Hepatocyte (in vitro differentiated cells): Measurements from ENCODE around the gene DIS3L2.
"Not testable (repeated sequence)": the region's sequence is repeated elsewhere in the genome, so short reads cannot be mapped to it uniquely, and the experiment has no call there.

Experiments used
- EZH2 ChIP-seq: fragments of 200-600 bp; sonication (generic); IDR thresholded peaks from 2 replicates; pipeline ENCODE4 v1.6.1; 2016; ENCODE audit warnings: antibody characterized with exemption, mild to moderate bottlenecking, borderline replicate concordance
- TF ChIP-seq, protein P1 (sequence below): fragments of 200-600 bp; sonication (generic); IDR thresholded peaks from 2 replicates; pipeline ENCODE4 v1.5.1; 2016; ENCODE audit warnings: antibody characterized with exemption, mild to moderate bottlenecking; ENCODE audit not compliant: poor library complexity

DNA sequence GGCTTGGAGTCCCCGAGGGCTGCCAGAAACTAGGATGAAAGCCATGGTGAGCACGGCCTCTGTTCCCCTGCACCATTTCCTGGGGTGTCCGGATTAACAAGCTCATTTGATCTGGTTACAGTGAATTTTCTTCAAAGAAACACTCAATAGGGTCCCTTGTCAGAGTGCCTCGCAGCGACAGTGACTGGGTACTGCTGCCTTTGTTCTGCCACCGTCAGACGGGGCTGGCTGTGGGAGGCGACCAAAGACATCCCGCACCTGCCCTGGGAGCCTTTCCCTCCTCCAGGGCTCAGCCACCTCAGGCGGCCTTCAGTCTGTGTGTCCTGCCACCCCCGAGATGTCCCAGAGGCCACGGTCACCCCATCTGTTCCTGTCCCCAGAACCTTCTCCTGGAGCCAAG lies 408.5 kb downstream of the DIS3L2 start:
- TF ChIP-seq EZH2, result not testable (repeated sequence)
- TF ChIP-seq, protein P1, sequence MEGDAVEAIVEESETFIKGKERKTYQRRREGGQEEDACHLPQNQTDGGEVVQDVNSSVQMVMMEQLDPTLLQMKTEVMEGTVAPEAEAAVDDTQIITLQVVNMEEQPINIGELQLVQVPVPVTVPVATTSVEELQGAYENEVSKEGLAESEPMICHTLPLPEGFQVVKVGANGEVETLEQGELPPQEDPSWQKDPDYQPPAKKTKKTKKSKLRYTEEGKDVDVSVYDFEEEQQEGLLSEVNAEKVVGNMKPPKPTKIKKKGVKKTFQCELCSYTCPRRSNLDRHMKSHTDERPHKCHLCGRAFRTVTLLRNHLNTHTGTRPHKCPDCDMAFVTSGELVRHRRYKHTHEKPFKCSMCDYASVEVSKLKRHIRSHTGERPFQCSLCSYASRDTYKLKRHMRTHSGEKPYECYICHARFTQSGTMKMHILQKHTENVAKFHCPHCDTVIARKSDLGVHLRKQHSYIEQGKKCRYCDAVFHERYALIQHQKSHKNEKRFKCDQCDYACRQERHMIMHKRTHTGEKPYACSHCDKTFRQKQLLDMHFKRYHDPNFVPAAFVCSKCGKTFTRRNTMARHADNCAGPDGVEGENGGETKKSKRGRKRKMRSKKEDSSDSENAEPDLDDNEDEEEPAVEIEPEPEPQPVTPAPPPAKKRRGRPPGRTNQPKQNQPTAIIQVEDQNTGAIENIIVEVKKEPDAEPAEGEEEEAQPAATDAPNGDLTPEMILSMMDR, result not testable (repeated sequence)
